Upper lobe of left lung (tissue), 4 donors: Measurements from ENCODE around the gene JAZF1.

Source experiments
- CTCF ChIP-seq, 6 experiments: fragments of 450-650 bp in 4 of 6; fragments of 200-600 bp in 2 of 6; sonication (generic) in 2 of 6; IDR thresholded peaks; one replicate each; pipeline ENCODE4 v1.5.1; 2016 to 2019; ENCODE audit warnings: antibody characterized with exemption in 6 of 6
- POLR2AphosphoS5 ChIP-seq, 2 donors: sonication (generic); formaldehyde crosslinking; IDR thresholded peaks; one replicate each; pipeline ENCODE4 v1.5.1; 2017; ENCODE audit warnings: antibody characterized with exemption in 2 of 2

- TF ChIP-seq CTCF (IDR thresholded peaks at IDR 0.05): no peak
- no peak for TF ChIP-seq POLR2AphosphoS5 (IDR thresholded peaks at IDR 0.05)
Measured at GRCh38 chr7:27972276-27972675, 208.3 kb downstream of the JAZF1 start.
